ENCODE measurements around the gene GDI1.
"Not testable (repeated sequence)": the region's sequence is repeated elsewhere in the genome, so short reads cannot be mapped to it uniquely, and the experiment has no call there.

Gene GDI1

DNA sequence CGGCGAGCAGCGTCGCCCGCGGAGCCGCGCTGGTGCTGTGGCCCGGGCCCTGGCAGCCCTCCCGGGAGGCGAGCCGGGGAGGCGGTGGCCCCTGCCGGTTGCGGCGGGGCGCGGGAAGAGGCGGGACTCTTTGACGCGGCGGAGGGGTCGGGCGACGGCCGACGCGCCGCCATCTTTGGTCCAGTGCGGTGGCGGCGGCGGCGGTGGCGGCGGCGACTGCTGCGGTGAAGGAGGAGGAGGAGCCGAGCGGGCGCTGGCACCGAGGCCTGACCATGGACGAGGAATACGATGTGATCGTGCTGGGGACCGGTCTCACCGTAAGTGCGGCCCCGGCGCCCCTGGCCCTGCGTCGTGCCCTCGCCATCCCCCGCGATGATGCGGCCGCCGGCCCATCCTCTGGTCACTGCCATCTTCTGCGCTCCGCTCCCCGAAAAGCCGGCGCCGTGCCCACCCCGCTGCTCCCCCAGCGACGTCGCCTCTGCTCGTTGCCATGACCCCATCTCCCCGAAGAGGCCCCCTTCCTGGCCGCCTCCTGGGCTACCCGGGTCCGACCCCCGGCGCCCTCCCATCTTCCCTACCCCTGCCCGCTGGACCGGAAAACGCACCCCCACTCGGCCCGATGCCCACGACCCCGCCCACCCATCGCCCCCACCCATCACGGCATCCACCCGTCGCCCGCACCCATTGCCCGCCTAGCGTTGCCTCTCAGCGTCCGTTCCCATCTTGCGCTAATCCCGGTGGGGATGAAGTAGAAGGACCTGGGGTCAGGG, at the start of gene GDI1:
Gene GDI1 (plus strand): TSS at position 172 of the 770 bp plus-strand sequence. CDS start 101 bp downstream, at position 273.
- TF ChIP-seq, protein P1, sequence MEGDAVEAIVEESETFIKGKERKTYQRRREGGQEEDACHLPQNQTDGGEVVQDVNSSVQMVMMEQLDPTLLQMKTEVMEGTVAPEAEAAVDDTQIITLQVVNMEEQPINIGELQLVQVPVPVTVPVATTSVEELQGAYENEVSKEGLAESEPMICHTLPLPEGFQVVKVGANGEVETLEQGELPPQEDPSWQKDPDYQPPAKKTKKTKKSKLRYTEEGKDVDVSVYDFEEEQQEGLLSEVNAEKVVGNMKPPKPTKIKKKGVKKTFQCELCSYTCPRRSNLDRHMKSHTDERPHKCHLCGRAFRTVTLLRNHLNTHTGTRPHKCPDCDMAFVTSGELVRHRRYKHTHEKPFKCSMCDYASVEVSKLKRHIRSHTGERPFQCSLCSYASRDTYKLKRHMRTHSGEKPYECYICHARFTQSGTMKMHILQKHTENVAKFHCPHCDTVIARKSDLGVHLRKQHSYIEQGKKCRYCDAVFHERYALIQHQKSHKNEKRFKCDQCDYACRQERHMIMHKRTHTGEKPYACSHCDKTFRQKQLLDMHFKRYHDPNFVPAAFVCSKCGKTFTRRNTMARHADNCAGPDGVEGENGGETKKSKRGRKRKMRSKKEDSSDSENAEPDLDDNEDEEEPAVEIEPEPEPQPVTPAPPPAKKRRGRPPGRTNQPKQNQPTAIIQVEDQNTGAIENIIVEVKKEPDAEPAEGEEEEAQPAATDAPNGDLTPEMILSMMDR (IDR thresholded peaks at IDR 0.05): no peak
- peak within 1 kb of the TSS; percentile 87 for H3K4me3 ChIP-seq
- peak within 1 kb of the TSS; percentile 77 to 94 for H3K27ac ChIP-seq
- no peak for DNase-seq (ENCODE audit: low spot score)

DNA sequence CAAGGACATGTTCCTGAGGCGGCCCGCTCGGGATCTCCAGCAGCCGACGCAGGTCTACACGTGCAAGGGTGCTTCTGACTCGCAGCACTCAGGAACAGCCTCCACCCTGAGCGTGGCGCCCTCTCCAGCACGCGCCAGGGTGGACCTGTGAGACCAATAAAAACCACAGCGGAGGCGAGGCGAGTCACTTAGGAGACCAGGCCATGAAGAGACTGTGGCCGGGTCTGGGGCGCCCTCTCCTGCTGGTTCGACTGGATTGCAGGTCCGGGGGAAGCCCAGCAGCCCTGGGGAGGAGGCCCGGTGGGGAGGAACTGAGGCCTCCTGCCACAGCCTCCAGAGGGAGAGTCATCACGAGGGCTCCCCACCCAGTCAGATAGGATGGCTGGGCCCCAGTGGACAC, 48.9 kb upstream of the GDI1 start:
- not testable (repeated sequence) for H3K4me3 ChIP-seq; H3K27ac ChIP-seq; DNase-seq (ENCODE audit: low spot score)

DNA sequence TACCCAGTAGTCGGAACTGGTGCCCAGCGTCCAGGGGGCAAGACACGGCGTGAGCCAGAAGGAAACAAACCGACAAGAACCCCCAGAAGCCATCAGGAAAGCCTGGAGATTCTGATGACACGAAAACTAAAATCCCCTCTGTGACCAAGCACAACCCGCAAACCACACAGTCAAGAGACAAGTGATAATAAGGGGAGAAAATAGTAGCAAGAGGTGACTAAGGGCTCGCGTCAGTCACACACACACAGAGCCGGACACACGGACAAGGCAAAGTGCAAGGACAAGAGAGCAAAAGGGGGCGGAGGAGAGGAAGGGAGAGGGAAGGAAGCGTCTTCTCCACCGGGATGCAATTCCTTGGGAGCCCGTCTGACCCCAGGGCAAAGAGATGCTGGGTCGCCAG, 48.3 kb upstream of the GDI1 start:
- not testable (repeated sequence) for H3K4me3 ChIP-seq; H3K27ac ChIP-seq; DNase-seq (ENCODE audit: low spot score)

- H3K27ac ChIP-seq: peak overlapping the region in 1 of 2 donors; percentile 87
- peak overlapping the region; percentile 63 for H3K4me3 ChIP-seq
- not testable (repeated sequence) for DNase-seq (ENCODE audit: low spot score)
Observed at GRCh38 chrX:154389812-154390747, 46.9 kb upstream of the GDI1 start.

- peak overlapping the region in 1 of 2 donors; percentile 99 for H3K27ac ChIP-seq
- not testable (repeated sequence) for H3K4me3 ChIP-seq; DNase-seq (ENCODE audit: low spot score)
Observed at GRCh38 chrX:154396363-154396762, 40.6 kb upstream of the GDI1 start.

- TF ChIP-seq, protein P1 (IDR thresholded peaks at IDR 0.05): no peak
- H3K27ac ChIP-seq: peak overlapping the region; percentile 96 to 99
- peak overlapping the region; percentile 84 for H3K4me3 ChIP-seq
- no peak for DNase-seq (ENCODE audit: low spot score)
Observed at GRCh38 chrX:154396973-154397887, 39.7 kb upstream of the GDI1 start.

- Histone ChIP-seq H3K27ac (peak within 1 kb of the TSS; percentile 96 to 99), H3K4me3 (peak within 1 kb of the TSS; percentile 84)
- DNase-seq (ENCODE audit: low spot score): peak; percentile 96
- TF ChIP-seq, protein P1 (IDR thresholded peaks at IDR 0.05): no peak
Observed at GRCh38 chrX:154397888-154398667, 38.9 kb upstream of the GDI1 start, which contains the start of gene RPL10. TSS of gene RPL10 (plus strand) at chrX:154398377. CDS start at chrX:154398520, 143 bp downstream.
